KG1 (cell line): ENCODE data around the gene SDK1.

Experiments used
- DNase-seq: peaks from one replicate; lab custom pipeline; 2025; lab: John Stamatoyannopoulos, UW

The SDK1 gene

DNA sequence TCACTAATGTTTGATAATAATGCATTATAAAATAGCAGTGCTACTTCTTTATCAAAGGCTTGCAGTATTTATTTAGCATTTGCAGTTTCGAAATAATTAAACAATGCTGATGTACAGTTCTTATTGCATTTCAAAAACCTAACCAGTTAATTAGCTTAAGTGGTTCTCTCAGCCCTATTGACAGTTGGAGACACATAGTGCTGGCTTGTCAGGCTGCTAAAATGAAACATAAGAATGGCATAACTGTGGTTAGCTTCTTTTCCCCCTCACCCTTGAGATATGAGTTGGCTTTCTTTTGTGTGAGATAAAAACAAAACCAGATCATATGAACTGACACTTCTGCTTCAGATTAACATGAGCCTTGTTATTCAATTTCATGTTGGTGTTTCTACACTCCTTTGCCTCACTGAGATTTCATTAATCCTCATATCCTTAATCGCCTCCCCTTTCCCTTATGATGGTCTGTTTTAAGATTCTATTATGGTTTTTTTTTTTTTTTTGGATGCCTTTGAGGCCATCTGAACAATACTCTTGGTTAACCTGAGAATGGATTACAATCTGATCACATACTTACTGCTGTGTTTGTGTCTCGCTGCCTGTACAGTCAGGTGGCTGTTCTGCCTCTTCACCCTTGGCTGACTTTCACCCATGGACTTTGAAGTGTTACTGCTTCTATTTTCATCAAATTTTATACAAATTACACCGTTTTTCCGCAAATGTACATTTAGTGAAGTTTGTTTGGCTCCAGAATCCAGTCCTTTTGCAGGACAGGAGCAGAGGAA is 108.0 kb downstream of the SDK1 start:
- DNase-seq = no peak

DNA sequence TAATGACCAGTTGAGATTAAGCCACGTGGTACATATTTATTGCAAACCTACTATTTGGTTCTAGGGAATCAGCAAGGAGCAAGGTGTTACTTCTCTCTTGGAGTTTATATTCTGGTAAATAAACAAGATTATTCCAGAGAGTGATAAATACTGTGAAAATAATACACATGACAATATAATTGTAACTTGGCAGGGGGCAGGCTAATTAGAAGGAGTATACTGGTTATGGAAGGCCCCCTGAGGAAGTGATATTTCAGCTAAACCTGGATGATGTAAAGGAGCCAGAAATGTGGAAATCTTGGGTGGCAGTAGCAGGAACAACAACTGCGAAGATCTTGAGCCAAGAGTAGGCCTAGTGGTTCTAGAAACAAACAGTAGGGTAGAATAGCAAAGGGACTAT is 111.8 kb downstream of the SDK1 start:
- DNase-seq = no peak

DNA sequence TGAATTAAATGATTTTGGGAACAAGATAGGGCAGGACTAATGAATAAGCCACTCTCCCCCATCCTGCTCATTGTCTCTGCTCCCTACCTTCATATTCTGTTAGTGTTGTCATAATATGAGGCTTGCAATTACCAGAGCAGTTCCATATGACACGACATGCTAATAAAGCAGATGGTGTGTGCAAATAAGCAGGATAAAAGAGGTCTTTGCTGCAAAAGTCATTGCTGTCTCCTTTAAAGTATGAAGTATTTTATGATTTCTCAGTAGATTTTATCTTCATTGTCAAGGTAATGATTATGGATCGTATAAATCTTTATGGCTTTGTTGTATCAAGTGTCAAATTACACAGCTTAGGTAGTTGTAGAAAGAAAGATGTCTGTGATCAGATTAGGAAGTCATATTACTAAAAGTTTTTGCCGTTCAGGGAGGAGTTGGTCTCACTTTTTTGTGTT is 114.8 kb downstream of the SDK1 start:
- no peak for DNase-seq

GRCh38 chr7:3416453-3416852 is 115.4 kb downstream of the SDK1 start:
- DNase-seq = no peak

- DNase-seq = no peak
Observed at GRCh38 chr7:3425087-3425486, 124.0 kb downstream of the SDK1 start.

DNA sequence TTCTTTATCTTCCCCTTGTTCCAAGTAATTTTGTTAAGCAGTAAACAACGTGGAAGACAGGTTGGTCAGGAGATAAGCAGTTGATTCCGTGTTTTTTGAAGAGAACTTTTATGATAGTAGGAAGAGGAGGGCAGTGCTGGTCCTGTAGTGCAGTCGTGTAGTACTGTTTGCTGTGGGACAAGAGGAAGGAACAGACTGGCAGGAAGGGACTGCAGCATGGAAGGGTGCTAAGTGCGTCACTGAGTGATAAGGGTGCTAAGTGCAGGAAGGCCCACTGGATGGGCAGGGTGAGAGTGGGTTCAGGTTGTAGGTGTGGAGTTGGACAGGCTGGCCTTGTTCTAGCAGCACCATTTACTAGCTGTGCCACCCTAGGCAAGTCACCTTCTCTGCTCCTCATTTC is 125.0 kb downstream of the SDK1 start:
- no peak for DNase-seq

DNA sequence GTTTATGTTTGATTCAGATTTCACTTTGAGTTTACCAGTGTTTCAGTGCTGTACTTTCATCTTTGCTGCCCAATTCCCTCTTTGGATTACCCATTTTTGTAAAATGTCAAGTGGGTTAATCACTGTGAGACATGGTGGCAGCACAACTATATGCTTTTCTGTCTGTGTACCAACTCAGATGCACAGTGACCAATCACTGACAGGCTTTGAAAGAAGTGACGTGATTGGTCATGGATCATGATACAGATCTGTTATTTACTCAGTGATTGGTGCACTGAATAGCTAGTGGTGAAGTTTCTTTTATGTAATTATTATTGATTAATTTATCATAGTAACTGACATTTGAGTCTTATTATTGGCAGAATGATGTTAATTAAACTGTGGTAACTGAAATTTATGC is 126.9 kb downstream of the SDK1 start:
- no peak for DNase-seq

GRCh38 chr7:3429981-3430380 is 128.9 kb downstream of the SDK1 start:
- no peak for DNase-seq

- DNase-seq = no peak
Observed at GRCh38 chr7:3430588-3430987, 129.5 kb downstream of the SDK1 start.

- no peak for DNase-seq
Observed at GRCh38 chr7:3431306-3431705, 130.3 kb downstream of the SDK1 start.

GRCh38 chr7:3432911-3433310 is 131.9 kb downstream of the SDK1 start:
- no peak for DNase-seq

- DNase-seq = no peak
Observed at GRCh38 chr7:3434611-3435010, 133.6 kb downstream of the SDK1 start.

GRCh38 chr7:3436112-3436511 is 135.1 kb downstream of the SDK1 start:
- no peak for DNase-seq

DNA sequence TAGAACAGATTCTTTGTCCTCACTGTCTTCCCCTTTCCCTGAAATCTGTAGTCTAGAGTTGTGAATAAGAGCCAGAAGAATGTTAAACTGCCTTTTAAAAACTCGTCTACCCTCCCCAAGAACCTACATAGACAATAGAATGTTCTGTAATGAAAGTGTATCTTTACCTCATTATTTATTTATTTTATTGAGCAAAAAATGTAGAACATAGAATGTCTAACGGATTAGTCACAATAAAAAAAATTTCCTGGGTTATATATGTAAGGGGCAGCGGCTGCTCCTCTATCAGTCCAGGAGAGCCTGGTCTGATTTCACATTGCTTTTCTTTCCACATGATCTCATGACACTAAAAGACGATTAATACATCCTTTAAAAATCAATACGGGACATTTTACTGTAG is 135.7 kb downstream of the SDK1 start:
- no peak for DNase-seq

DNA sequence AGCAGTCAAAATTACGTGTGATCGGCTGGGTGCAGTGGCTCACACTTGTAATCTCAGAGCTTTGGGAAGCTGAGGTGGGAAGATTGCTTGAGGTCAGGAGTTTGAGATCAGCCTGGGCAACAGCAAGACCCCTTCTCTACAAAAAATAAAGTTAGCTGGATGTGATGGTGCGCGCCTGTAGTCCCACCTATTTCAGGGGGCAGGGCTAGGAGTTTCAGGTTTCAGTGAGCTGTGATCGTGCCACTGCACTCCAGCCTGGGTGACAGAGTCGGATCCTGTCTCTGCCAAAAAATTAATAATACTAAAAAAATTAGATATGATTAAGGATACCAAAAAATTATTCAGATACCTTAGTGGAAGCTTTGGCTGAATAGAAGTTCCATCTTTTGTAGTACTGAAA is 136.4 kb downstream of the SDK1 start:
- DNase-seq = no peak

DNA sequence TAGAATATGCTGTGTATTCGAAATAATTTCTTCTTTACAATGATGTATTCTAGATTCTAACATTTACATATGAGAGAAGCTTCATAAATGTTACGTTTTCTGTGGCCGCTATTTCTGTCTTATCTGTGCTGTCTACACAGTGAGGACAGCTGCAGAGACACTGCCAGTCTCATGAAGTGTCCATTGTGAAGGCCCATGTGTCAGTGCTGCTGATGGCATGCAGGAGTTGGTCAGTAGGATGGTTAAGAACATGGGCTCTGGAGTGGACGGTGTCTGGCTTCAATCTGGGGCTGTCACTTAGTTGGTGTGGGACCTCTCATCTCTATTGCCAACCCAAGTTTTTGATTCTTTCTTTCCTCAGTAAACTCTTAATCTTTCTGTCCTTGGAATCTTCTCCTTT is 137.3 kb downstream of the SDK1 start:
- DNase-seq = no peak

GRCh38 chr7:3439333-3440030 is 138.4 kb downstream of the SDK1 start:
- DNase-seq = no peak

GRCh38 chr7:3440509-3440908 is 139.5 kb downstream of the SDK1 start:
- DNase-seq = no peak

- no peak for DNase-seq
Observed at GRCh38 chr7:3443716-3444115, 142.7 kb downstream of the SDK1 start.

DNA sequence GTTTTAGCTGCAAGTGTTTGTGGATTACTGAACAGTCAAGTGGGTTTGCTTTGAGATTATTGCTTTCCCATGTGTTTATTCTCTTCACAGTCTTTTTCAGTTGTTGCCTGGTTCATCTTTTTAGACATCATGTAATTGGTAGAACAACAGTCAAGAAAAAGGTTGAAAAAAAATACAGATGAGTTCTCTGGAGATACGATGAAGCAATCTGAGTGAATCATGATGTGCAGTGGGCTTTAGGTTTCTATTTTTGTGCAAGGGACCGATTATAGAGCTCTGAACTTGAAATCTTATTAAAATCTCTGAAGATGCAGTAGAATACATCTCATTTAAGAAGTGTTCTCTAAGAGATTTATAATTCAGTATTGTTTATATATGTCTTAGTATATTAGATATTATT is 145.7 kb downstream of the SDK1 start:
- DNase-seq = no peak

GRCh38 chr7:3451701-3452100 is 150.6 kb downstream of the SDK1 start:
- no peak for DNase-seq

GRCh38 chr7:3453398-3453797 is 152.3 kb downstream of the SDK1 start:
- no peak for DNase-seq

DNA sequence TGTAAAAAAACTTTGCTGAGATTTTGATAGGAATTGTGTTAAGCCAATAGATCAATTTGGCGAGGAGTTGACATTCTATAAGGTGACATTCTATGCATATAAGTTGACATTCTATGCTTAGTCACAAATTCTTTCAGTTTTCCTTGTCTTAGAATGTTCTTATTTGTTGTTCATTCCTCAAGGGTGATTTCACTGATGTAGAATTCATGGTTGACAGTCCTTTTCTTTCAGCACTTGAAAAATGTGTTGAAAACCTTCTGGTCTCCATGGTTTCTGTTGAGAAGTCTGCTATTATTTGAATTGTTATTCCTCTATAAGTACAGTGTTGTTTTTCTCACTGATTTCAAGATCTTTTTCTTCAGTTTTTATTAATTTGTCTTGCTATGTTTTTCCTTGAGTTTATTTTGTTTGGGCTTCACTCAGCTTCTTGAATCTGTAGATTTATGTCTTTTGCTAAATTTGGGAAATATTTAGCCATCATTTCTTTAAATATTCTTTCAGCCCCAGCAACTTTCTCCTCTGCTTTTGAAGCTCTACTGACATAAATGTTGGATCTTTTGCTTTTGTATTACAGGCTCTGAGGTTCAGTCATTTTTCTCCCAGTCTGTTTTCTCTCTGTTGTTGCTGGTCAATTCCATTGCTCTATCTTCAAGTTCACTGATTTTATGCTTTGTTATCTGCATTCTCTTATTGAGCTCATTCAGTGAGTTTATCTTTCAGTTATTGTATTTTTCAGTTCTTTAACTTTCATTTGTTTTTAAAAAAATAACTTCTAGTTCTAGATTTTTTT is 154.9 kb downstream of the SDK1 start:
- DNase-seq = no peak
